Astrocyte of the spinal cord (primary cell): Measurements from ENCODE around the gene MYH15.

Experiments
- DNase-seq: peaks from one replicate; pipeline ENCODE4 v3.0.0; 2011; ENCODE audit warnings: low read depth, low spot score
- H3K4me3 ChIP-seq: 2 replicates; pipeline ENCODE4 v1.5.1; 2011; ENCODE audit warnings: low read depth, mild to moderate bottlenecking, low read length, moderate library complexity
- CTCF ChIP-seq: IDR thresholded peaks from 2 replicates; pipeline ENCODE4 v1.5.1; 2012; ENCODE audit warnings: low read depth, mild to moderate bottlenecking, low read length, inconsistent platforms
- in situ Hi-C: cut with HindIII; loops from 2 replicates; pipeline ENCODE4 v1.10.0; 2017; ENCODE audit warnings: low sequenced_read_pairs

MYH15 gene

DNA sequence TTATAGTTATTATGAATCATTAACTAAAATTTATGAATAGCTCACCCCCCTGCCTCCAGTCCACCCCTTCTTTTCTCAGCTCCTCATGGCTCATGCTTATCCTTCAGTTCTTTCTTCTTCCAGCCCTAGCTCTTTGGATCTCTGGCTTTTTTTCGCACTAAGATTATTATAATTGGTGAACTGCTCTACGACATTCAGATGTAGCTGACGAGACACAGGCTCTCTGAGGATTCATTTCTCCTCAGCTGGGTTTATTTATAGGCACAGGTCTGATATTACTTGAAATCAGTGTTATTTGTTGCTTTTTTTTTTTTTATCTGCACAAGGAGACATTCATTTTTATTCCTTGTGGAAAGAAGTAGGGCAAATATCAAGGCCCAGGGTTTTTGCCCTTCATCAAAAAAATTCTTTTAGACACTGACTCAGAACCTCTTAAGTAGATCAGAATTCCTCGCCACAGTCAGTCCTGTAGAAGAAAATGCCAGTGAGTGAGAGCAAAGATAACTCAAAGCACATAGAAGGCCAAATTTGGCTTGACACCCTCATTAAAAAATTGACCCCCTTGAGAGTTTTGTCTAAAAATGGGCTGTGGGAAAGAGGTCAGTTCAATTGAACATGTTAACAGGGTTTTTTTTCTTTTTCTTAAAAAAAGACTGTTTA is 106.6 kb downstream of the MYH15 start:
- no peak for DNase-seq
- H3K4me3 ChIP-seq = no peak overlapping the region
- TF ChIP-seq CTCF = no peak
- in situ Hi-C loops = no loop called here

DNA sequence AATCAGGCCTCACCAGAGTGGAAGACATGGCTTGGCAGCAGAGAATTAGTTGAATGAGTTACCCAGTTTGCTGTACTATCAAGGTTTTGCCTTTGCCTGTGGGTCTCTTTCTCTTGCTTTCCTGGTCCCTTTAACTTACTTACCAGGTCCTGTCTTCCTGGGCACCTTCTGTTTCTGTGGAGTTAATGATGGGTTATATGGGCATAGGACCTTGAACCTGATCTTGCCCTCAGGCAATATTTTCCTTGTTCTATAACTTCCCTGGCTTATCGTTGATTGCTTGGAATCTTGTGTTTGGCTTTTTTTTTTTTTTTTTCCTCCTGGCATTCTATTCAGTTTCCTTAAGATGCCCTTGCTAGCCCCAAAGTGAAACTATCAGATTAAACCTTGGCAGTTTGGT is 107.2 kb downstream of the MYH15 start:
- H3K4me3 ChIP-seq = no peak overlapping the region
- no peak for DNase-seq
- TF ChIP-seq CTCF = no peak
- in situ Hi-C loops = no loop called here

DNA sequence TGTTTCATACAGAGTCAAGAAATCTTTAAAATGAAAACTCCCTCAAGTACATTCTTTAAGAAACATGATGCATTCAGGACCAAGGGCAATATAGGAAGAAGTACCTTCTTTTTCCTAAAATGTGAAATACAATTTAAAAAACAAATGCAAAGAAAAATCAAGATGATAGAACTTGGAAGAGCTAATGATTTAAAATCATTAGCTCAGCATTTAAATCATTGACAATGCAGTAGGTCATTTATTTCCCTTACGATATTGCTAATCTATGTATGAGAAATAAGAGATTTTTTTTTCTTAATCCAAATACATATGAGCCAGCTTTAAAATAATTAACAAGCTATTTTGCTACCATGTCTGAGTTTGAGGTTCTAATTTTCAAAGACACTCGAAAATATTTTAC is 108.6 kb downstream of the MYH15 start:
- TF ChIP-seq CTCF = no peak
- DNase-seq = no peak
- in situ Hi-C loops = no loop called here
- H3K4me3 ChIP-seq = no peak overlapping the region

GRCh38 chr3:108398510-108398909 is 111.9 kb downstream of the MYH15 start:
- in situ Hi-C loops = no loop called here
- no peak overlapping the region for H3K4me3 ChIP-seq
- no peak for TF ChIP-seq CTCF
- DNase-seq = no peak

- H3K4me3 ChIP-seq = no peak overlapping the region
- TF ChIP-seq CTCF = no peak
- in situ Hi-C loops = no loop called here
- DNase-seq = no peak
These were observed 114.1 kb downstream of the MYH15 start for GRCh38 chr3:108396336-108396735.

- in situ Hi-C loops = no loop called here
- TF ChIP-seq CTCF = no peak
- DNase-seq = no peak
- H3K4me3 ChIP-seq = no peak overlapping the region
These were observed 115.8 kb downstream of the MYH15 start for GRCh38 chr3:108394563-108394962.

- in situ Hi-C loops = no loop called here
- no peak for DNase-seq
- H3K4me3 ChIP-seq = no peak overlapping the region
- no peak for TF ChIP-seq CTCF
These were observed 116.4 kb downstream of the MYH15 start for GRCh38 chr3:108394016-108394415.
